Kidney epithelial cell (primary cell): Measurements from ENCODE around the gene QARS1. TPM values are rescaled to one million over a fixed set of nuclear protein-coding genes. Genes with fewer than 3 reads are reported as not detected.
A peak's percentile ranks its signal among the peaks of the same experiment; 100 is the strongest.

Experiments
- DNase-seq: peaks from one replicate; pipeline ENCODE4 v3.0.0-alpha.2; 2010; ENCODE audit warnings: low read depth
- H3K27me3 ChIP-seq: 2 replicates; pipeline ENCODE4 v1.6.0; 2011; ENCODE audit warnings: low read length; ENCODE audit not compliant: control insufficient read depth, insufficient read depth
- H3K36me3 ChIP-seq: 2 replicates; pipeline ENCODE4 v1.5.1; 2011; ENCODE audit warnings: low read length; ENCODE audit not compliant: control insufficient read depth, insufficient read depth
- H3K4me3 ChIP-seq: 2 replicates; pipeline ENCODE4 v1.5.1; 2011; ENCODE audit warnings: low read depth, mild to moderate bottlenecking, control low read depth, low read length
- CTCF ChIP-seq: IDR thresholded peaks from 2 replicates; pipeline ENCODE4 v1.5.1; 2011; ENCODE audit warnings: mild to moderate bottlenecking, moderate library complexity, low read length, control low read depth, inconsistent platforms; ENCODE audit not compliant: insufficient read depth, poor library complexity, severe bottlenecking
- total RNA-seq: library from RNA; depleted of rRNA; stranded (reverse); fragments of >200 nt; gene quantifications from 2 replicates; pipeline ENCODE4 v1.2.3, GENCODE V29; 2015

The QARS1 gene
- total RNA-seq, 1 donor from 2014 or later = 320 TPM

- TF ChIP-seq CTCF = no peak
- H3K36me3 ChIP-seq = no peaks in the 10 kb centered on the region
- peaks cover 5% of the 10 kb centered on the region for H3K27me3 ChIP-seq
- no peak overlapping the region for H3K4me3 ChIP-seq
- DNase-seq = no peak
Measured at GRCh38 chr3:49135499-49135898, 30.9 kb upstream of the QARS1 start.

DNA sequence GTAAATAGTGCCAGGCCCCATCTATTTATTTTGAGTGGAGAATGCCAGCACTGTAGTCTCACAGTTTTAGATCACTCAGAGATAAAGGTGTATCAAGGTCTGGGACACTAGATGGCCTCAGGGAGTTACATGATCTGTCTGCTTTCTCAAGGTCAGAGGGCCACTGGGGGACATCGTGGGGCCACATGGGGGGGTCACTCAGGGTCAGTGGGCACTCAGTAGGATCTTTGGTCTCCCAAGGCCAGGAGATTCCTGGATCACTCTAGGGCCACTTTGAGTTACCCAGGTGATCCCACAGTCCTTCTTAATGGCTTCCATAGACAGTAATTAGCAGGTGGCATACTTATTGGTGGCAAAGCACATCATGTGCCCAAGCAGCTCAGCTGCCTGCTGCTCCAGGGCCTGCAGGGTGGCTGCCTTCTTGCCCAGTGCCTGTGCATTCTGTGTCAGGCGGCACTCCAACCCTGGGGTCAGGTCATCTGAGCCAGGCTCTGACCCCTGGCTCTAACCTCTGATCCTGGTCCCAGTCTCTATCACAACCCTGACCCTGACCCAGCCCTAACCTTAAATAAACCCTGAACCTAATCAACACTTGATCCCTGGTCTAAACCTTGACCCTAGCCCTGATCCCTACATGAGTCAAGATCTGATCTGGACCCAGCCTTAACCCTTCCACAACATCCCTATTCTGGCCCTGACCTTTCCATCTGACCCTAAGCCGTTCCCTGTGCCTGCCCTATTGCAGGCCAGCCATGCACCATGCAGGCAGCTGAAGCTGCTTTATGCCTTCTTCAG, 30.1 kb upstream of the QARS1 start:
- H3K36me3 ChIP-seq = peaks cover 2% of the 10 kb centered on the region
- TF ChIP-seq CTCF = no peak
- H3K27me3 ChIP-seq = peaks cover 4% of the 10 kb centered on the region
- no peak overlapping the region for H3K4me3 ChIP-seq
- no peak for DNase-seq

DNA sequence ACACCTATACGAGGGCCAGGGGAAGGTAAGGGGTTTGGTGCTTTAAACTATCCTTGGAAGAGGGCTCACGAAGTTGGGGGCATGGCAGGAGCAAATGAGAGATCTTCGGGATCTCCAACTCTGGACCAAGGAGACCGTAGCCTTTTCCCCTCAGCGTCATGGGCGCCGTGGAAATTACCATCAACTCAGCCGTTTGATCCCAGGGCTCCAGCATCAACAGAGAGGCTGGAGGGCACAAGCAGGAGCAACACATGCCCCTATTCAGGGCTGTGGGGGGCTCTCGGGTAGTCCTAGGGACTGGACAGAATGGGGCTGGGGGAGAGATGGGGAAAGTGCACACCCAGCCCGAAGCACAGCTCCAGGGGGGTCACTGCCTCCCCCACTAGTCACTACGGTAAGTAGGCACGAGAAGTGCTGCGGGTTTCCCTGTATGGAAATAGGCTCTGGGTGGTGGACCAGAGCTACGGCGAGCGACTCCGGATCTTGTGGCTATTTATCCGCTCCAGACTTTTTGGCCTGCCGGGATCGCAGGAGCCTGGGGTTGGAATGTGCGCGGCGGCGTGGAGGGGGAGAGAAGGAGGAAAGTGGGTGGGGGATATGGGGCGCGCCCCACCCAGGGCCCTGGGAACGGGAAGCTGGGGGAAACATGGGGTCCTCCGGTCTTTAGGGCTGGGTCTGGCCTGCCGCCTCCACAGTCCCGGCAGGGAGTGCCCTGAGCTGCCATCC, 28.8 kb upstream of the QARS1 start:
- H3K27me3 ChIP-seq = peaks cover 3% of the 10 kb centered on the region
- DNase-seq = peak; percentile 37
- H3K36me3 ChIP-seq = peaks cover 2% of the 10 kb centered on the region
- peak overlapping the region; percentile 67 for H3K4me3 ChIP-seq
- TF ChIP-seq CTCF = no peak

DNA sequence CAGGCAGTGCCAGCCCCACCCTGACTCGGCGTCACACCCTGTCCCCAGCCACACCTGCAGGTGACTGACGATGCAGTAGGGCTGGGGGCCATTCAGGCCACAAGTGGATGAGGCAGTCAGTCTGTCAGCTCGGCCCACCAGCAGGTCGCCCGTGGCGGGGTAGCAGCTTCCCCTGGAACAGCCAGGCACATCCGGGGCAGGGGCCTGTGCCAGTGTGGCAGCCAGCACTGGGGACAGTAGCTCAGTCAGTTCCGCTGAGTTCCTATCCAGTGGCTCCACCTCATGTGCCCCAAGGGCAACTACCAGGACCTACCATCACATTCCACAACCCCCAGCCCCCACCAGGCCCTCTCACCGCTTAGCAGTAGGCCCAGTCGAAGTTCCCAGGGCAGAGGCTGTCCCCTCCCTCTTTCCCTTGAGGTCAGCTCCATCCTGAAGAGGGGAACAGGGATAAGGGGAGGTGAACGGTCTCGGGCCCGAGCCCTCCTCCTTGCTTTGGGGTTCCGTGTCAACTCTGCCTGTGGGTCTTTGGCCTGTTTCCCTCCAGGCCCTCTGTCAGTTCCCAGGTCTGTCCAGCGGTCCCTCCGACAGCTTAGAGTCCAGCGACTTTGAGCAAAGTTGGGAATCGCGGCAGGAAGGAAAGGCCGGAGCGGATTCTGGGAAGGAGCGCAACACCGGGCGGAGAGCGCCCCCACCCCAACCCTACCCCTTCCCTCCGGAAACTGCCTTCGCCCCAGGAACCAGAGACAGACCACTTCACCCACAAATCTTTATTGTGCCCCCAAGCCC, 28.1 kb upstream of the QARS1 start, which contains the start of gene LAMB2:
LAMB2 (minus strand) TSS at position 614 of the 789 bp plus-strand sequence; CDS start at position 431, 183 bp downstream.
- peak; percentile 38 for TF ChIP-seq CTCF
- peak within 1 kb of the TSS; percentile 67 for H3K4me3 ChIP-seq
- H3K27me3 ChIP-seq = no peaks in the 10 kb centered on the region
- DNase-seq = peak; percentile 31
- peaks cover 3% of the 10 kb centered on the region for H3K36me3 ChIP-seq

- no peak for TF ChIP-seq CTCF
- Histone ChIP-seq H3K36me3 (peaks cover 3% of the 10 kb centered on the region), H3K27me3 (no peaks in the 10 kb centered on the region), H3K4me3 (peak overlapping the region; percentile 67)
- no peak for DNase-seq
Measured at GRCh38 chr3:49132073-49132436, 27.5 kb upstream of the QARS1 start.
